Ovary (tissue), 9 donors: ENCODE measurements around the gene DNAJC3. TPM values are rescaled to one million over a fixed set of nuclear protein-coding genes. Genes with fewer than 3 reads are reported as not detected.
"Not testable (repeated sequence)": the region's sequence is repeated elsewhere in the genome, so short reads cannot be mapped to it uniquely, and the experiment has no call there.

ENCODE experiments used
- DNase-seq, 5 donors: peaks; one replicate each; pipeline ENCODE4 v3.0.0-alpha.2; 2019 to 2020
- H3K27ac ChIP-seq, 2 donors: fragments of 200-600 bp; one replicate each; pipeline versions ENCODE4 v1.5.1 to v1.8.0; 2019 to 2022
- H3K27me3 ChIP-seq: fragments of 200-600 bp; one replicate; pipeline ENCODE4 v1.8.0; 2022
- H3K36me3 ChIP-seq: fragments of 200-600 bp; sonication (generic); one replicate; pipeline ENCODE4 v1.5.1; 2019
- H3K4me1 ChIP-seq: one replicate; pipeline ENCODE4 v1.8.1; 2013; ENCODE audit warnings: mild to moderate bottlenecking, moderate library complexity; ENCODE audit not compliant: insufficient read depth
- H3K4me3 ChIP-seq: fragments of 200-600 bp; sonication (generic); one replicate; pipeline ENCODE4 v1.5.1; 2017
- H3K9me3 ChIP-seq, 2 donors: fragments of 200-600 bp in 1 of 2; sonication (generic) in 1 of 2; one replicate each; pipeline versions ENCODE4 v1.5.1 to v1.8.1; 2013 to 2019; ENCODE audit warnings: mild to moderate bottlenecking in 1 of 2, moderate library complexity in 1 of 2
- CTCF ChIP-seq, 3 donors: fragments of 450-650 bp in 2 of 3; fragments of 200-600 bp in 1 of 3; IDR thresholded peaks; one replicate each; pipeline versions ENCODE4 v1.5.1 to v1.8.0; 2016 to 2022; ENCODE audit warnings: antibody characterized with exemption in 3 of 3, mild to moderate bottlenecking in 1 of 3
- EP300 ChIP-seq: sonication (generic); formaldehyde crosslinking; IDR thresholded peaks from one replicate; pipeline ENCODE4 v1.6.1; 2017; ENCODE audit warnings: antibody characterized with exemption
- POLR2A ChIP-seq: fragments of 450-650 bp; IDR thresholded peaks from one replicate; pipeline ENCODE4 v1.6.1; 2017; ENCODE audit warnings: antibody characterized with exemption, mild to moderate bottlenecking, moderate library complexity
- WGBS, 3 donors: extraction: QIAGEN DNeasy Blood & Tissue Kit in 1 of 3; methylation state at CpG; one replicate each; pipeline versions ENCODE4 v1.1.5 to v1.1.7; 2013 to 2017; 5-methylcytosine and 5-hydroxymethylcytosine counted together
- intact Hi-C, 4 donors: fragments of 100-400 bp; cut with DNase I; formaldehyde crosslinking; loops; one replicate each; pipeline versions ENCODE4 v1.11.0 to v1.15.1; 2022 to 2023
- polyA plus RNA-seq, 2 donors: library from polyadenylated mRNA; stranded (reverse); fragments of 200-250 nt in 1 of 2; fragments of 350-450 nt in 1 of 2; fragmentation: Illumina TruSeq in 1 of 2; extraction: RNeasy Lipid Tissue Mini Kit (QIAGEN cat#74804) in 1 of 2; gene quantifications; one replicate each; pipeline ENCODE4 v1.2.3, GENCODE V29; 2013 to 2014
- total RNA-seq, 7 donors: library from RNA; depleted of rRNA in 2 of 7; stranded (reverse); fragments of >200 nt in 2 of 7; fragmentation: NEBNext Ultra II Directional in 3 of 7; extraction: Animal tissue kit (Norgen Biotek cat#: 25700) in 3 of 7; gene quantifications; one replicate each; pipeline versions ENCODE4 v1.1.0 to v1.2.4, GENCODE V29; 2016 to 2023
- donor health status: DM: no; HTN: no; CAD: no; lungs with moderate emphysema.
- donor health status: DM: no; HTN: no; CAD: no.
- donor health status: Bipolar disorder and iron deficiency.
- donor health status: DM: yes; HTN: yes; CAD: no.
- donor health status: DM: no; HTN: no; CAD: no.
- donor health status: DM: yes; HTN: yes; CAD: no.

DNAJC3 gene
- total and polyA plus RNA-seq, 9 donors: 13.6 to 56.7 (median 33.4) TPM

GRCh38 chr13:95684418-95684817 lies 7.5 kb downstream of the DNAJC3 start:
- Histone ChIP-seq H3K4me3 (no peak overlapping the region), H3K27me3 (no peaks in the 10 kb centered on the region), H3K9me3 (no peaks in the 10 kb centered on the region), H3K36me3 (no peaks in the 10 kb centered on the region), H3K27ac (no peak overlapping the region), H3K4me1 (no peaks in the 10 kb centered on the region)
- 61 to 79% (median 75%) methylated on average over 2 of the region's 2 CpGs for WGBS, 3 donors
- no peak for TF ChIP-seq CTCF (IDR thresholded peaks at IDR 0.05)
- no peak for DNase-seq
- intact Hi-C loops: no loop called here

GRCh38 chr13:95684960-95685359 lies 8.0 kb downstream of the DNAJC3 start:
- DNase-seq, H3K27me3 ChIP-seq, H3K4me1 ChIP-seq, H3K27ac ChIP-seq, H3K36me3 ChIP-seq, H3K9me3 ChIP-seq, intact Hi-C loops, H3K4me3 ChIP-seq: not testable (repeated sequence)
- 97 to 99% (median 98%) methylated on average over 5 of the region's 5 CpGs for WGBS, 3 donors

- H3K4me3 ChIP-seq: no peak overlapping the region
- intact Hi-C loops: no loop called here
Measured at GRCh38 chr13:95689582-95689926, 12.6 kb downstream of the DNAJC3 start.

GRCh38 chr13:95690986-95691385 lies 14.0 kb downstream of the DNAJC3 start:
- H3K4me3 ChIP-seq, DNase-seq, intact Hi-C loops, H3K27ac ChIP-seq, H3K4me1 ChIP-seq, H3K27me3 ChIP-seq, H3K9me3 ChIP-seq, H3K36me3 ChIP-seq: not testable (repeated sequence)
- WGBS, 3 donors: 94 to 97% (median 96%) methylated on average over 10 to 28 of the region's 28 CpGs

More at GRCh38 chr13:95689582-95689926, 12.6 kb downstream of the DNAJC3 start:
- Histone ChIP-seq H3K27me3 (no peaks in the 10 kb centered on the region), H3K27ac (no peak overlapping the region), H3K9me3 (no peaks in the 10 kb centered on the region), H3K4me1 (no peaks in the 10 kb centered on the region), H3K36me3 (no peaks in the 10 kb centered on the region)
- TF ChIP-seq EP300: no peak
- TF ChIP-seq POLR2A: no peak
- no peak for TF ChIP-seq CTCF (IDR thresholded peaks at IDR 0.05)
- WGBS, 3 donors: 31 to 72% (median 53%) methylated on average over 3 of the region's 3 CpGs
- no peak for DNase-seq

- Histone ChIP-seq H3K4me1 (no peaks in the 10 kb centered on the region), H3K27ac (no peak overlapping the region), H3K27me3 (no peaks in the 10 kb centered on the region), H3K9me3 (no peaks in the 10 kb centered on the region), H3K4me3 (no peak overlapping the region), H3K36me3 (no peaks in the 10 kb centered on the region)
- DNase-seq: no peak
- TF ChIP-seq POLR2A: no peak
- TF ChIP-seq CTCF (IDR thresholded peaks at IDR 0.05): no peak
- no peak for TF ChIP-seq EP300
- intact Hi-C loops: loop anchor here in 1 of 4 donors (5.0 kb wide), 1 partner anchor 35 kb away; no protein-coding TSS in a partner anchor
- WGBS, 3 donors: 95% methylated on average over 6 of the region's 6 CpGs
Measured at GRCh38 chr13:95697052-95697680, 20.2 kb downstream of the DNAJC3 start.
